Cardiac muscle cell (in vitro differentiated cells and primary cell): ENCODE measurements around the gene KAT2A. TPM values are rescaled to one million over a fixed set of nuclear protein-coding genes. Genes with fewer than 3 reads are reported as not detected.

Experiments
- DNase-seq, 2 donors: peaks; one replicate each; pipeline versions ENCODE4 v3.0.0 to v3.0.0-alpha.2; 2010 to 2017; ENCODE audit warnings: low read depth in 1 of 2, low spot score in 1 of 2
- H3K27ac ChIP-seq: fragments of 200-600 bp; sonication (generic); 2 replicates; pipeline ENCODE4 v1.5.1; 2016
- H3K27me3 ChIP-seq: fragments of 200-600 bp; sonication (generic); 2 replicates; pipeline ENCODE4 v1.6.0; 2016; ENCODE audit warnings: control low read depth
- H3K36me3 ChIP-seq: fragments of 200-600 bp; sonication (generic); 2 replicates; pipeline ENCODE4 v1.5.1; 2016; ENCODE audit warnings: control low read depth
- H3K4me1 ChIP-seq: fragments of 200-600 bp; sonication (generic); 2 replicates; pipeline ENCODE4 v1.8.1; 2017; ENCODE audit warnings: low read depth, mild to moderate bottlenecking, mixed run types
- H3K4me3 ChIP-seq: fragments of 200-600 bp; sonication (generic); 2 replicates; pipeline ENCODE4 v1.5.1; 2016; ENCODE audit warnings: mild to moderate bottlenecking
- H3K9me3 ChIP-seq: fragments of 200-600 bp; sonication (generic); 2 replicates; pipeline ENCODE4 v1.5.1; 2017; ENCODE audit warnings: low read depth, mild to moderate bottlenecking, control low read depth
- CTCF ChIP-seq: IDR thresholded peaks from 2 replicates; pipeline ENCODE4 v1.5.1; 2012; ENCODE audit warnings: low read depth, mild to moderate bottlenecking, low read length
- polyA plus RNA-seq: library from polyadenylated mRNA; unstranded; fragments of >200 nt; fragmentation: Nextera tagmentation; extraction: Ambion mirVana; gene quantifications from 2 replicates; pipeline ENCODE4 v1.2.1, GENCODE V29; 2016
- total RNA-seq: library from RNA; depleted of rRNA; stranded (reverse); fragments of >200 nt; gene quantifications from 2 replicates; pipeline ENCODE4 v1.2.3, GENCODE V29; 2016

Gene KAT2A
- total and polyA plus RNA-seq, 2 experiments from 2014 or later, result 76.9 to 89.0 TPM

- H3K27me3 ChIP-seq, result peaks cover 8% of the 10 kb centered on the region
- H3K36me3 ChIP-seq, result no peaks in the 10 kb centered on the region
- DNase-seq, result no peak
- no peak overlapping the region for H3K4me3 ChIP-seq
- H3K27ac ChIP-seq, result no peak overlapping the region
- H3K4me1 ChIP-seq, result no peaks in the 10 kb centered on the region
- no peaks in the 10 kb centered on the region for H3K9me3 ChIP-seq
- TF ChIP-seq CTCF, result no peak
Observed at GRCh38 chr17:42106009-42106408, 15.2 kb downstream of the KAT2A start.

GRCh38 chr17:42104264-42104663 lies 16.9 kb downstream of the KAT2A start:
- DNase-seq, result no peak

GRCh38 chr17:42103221-42103954 lies 17.8 kb downstream of the KAT2A start:
- Histone ChIP-seq H3K4me3 (no peak overlapping the region), H3K36me3 (no peaks in the 10 kb centered on the region), H3K27ac (no peak overlapping the region), H3K4me1 (no peaks in the 10 kb centered on the region), H3K9me3 (no peaks in the 10 kb centered on the region), H3K27me3 (peaks cover 11% of the 10 kb centered on the region)
- no peak for TF ChIP-seq CTCF
- no peak for DNase-seq

More at GRCh38 chr17:42104264-42104663, 16.9 kb downstream of the KAT2A start:
- Histone ChIP-seq H3K4me1 (no peaks in the 10 kb centered on the region), H3K27ac (no peak overlapping the region), H3K36me3 (no peaks in the 10 kb centered on the region), H3K9me3 (no peaks in the 10 kb centered on the region), H3K27me3 (peaks cover 8% of the 10 kb centered on the region), H3K4me3 (no peak overlapping the region)
- TF ChIP-seq CTCF, result no peak

- no peak overlapping the region for H3K27ac ChIP-seq
- H3K4me3 ChIP-seq, result no peak overlapping the region
- DNase-seq, result peak; percentile 76 to 81
- peaks cover 22% of the 10 kb centered on the region for H3K27me3 ChIP-seq
- no peaks in the 10 kb centered on the region for H3K9me3 ChIP-seq
- no peaks in the 10 kb centered on the region for H3K36me3 ChIP-seq
- peaks cover 3% of the 10 kb centered on the region for H3K4me1 ChIP-seq
- TF ChIP-seq CTCF, result peak; percentile 96
Observed at GRCh38 chr17:42101513-42102292, 19.5 kb downstream of the KAT2A start.

- H3K36me3 ChIP-seq, result no peaks in the 10 kb centered on the region
- no peak for TF ChIP-seq CTCF
- no peaks in the 10 kb centered on the region for H3K9me3 ChIP-seq
- H3K27ac ChIP-seq, result no peak overlapping the region
- H3K4me3 ChIP-seq, result no peak overlapping the region
- peaks cover 25% of the 10 kb centered on the region for H3K27me3 ChIP-seq
- no peak for DNase-seq
- H3K4me1 ChIP-seq, result peaks cover 3% of the 10 kb centered on the region
Observed at GRCh38 chr17:42098730-42099399, 22.3 kb downstream of the KAT2A start.
